Stimulated activated CD8-positive, alpha-beta memory T cell treated with anti-CD3 and anti-CD28 coated beads, Interleukin-4, amount 100 ng/mL, for 1 hour (primary cell): ENCODE measurements around the gene RPL35.
A peak's percentile ranks its signal among the peaks of the same experiment; 100 is the strongest.

Experiments used
- DNase-seq, 2 donors: peaks; one replicate each; pipeline ENCODE4 v3.0.0-alpha.2; 2020; ENCODE audit warnings: low read depth in 2 of 2, low spot score in 1 of 2

The RPL35 gene

GRCh38 chr9:124861342-124862229, at the start of gene RPL35, which contains the start of gene ARPC5L:
RPL35 (minus strand) TSS chr9:124861957; CDS start chr9:124861912, 45 bp downstream.
ARPC5L (plus strand) TSS chr9:124862130; CDS start chr9:124869291, 7,161 bp downstream.
- peak; percentile 82 to 92 for DNase-seq

GRCh38 chr9:124908098-124908497, 46.3 kb upstream of the RPL35 start:
- DNase-seq: no peak

DNA sequence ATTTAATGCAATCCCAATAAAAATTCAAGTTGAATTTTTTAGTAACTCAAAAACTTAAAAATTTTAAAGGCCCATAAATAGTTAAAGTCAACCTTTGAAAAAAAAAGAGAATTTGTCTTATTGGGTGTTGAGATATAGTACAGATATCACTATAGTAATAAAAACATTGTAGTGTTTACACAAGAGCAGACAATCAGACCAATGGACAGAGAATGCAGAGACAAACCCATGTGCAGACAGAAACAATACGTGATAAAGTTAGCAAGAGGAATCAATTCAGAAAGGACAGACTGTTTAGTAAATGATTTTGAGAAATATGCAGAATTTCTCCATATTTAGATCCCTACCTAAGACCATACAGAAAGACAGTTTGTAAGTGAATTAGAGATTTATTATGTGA, 45.2 kb upstream of the RPL35 start:
- no peak for DNase-seq

DNA sequence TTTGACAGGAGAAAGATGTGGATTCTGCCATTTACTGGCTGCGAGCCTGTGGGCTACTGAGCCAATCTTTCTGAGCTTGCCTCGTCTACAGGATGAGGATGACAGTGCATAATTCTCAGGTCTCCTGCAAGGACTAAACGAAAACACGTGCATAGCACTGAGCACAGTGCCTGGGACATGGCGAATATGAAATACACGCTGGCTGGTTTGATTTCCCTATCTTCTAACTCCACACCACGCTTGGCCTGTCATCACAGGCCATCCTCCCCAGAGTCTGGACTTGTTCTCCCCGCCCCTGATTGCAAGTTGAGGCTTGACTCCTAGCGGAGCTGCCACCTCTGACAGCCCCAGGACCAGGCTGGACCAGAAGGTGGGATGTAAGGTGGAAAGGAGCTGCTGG, 38.1 kb upstream of the RPL35 start:
- DNase-seq: no peak

DNA sequence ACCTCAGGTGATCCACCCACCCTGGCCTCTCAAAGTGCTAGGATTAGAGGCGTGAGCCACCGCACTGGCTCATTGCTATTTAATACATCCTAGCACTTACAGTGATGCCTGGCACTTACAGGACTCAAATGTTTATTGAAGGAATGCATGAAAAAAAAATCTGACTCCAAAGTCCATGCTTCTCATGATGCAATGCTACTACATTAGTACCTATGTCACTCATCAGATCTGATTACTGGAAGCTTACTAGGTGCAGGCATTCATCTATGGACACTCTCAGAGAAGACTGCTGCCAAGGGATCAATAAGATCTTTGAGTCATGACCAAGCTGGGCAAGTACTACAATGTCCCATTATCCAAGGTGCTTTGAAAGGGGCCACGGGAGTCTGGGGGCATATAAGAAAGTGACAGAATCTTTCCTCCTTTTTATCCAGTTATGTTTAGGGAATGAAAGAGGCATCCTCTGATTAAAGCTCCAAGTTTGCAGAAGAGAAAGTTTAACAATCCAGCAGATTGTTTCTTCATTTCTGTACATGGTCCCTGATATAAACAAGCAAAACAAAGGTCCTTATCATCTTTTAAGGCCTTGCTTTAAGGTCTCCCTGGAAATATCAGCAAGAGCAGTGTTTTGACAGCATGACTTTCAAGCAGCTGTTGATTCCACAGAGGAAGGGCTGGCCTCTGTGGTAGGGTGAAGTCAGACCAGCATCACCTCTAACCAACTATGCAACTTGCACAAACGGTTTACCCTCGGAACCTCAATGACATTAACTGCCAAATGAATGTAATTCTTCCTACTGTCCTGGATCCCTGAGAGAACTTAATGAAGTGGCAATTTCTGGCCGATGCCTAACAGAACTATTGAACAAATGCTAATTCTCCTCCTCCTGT, 36.1 kb upstream of the RPL35 start:
- DNase-seq: no peak

DNA sequence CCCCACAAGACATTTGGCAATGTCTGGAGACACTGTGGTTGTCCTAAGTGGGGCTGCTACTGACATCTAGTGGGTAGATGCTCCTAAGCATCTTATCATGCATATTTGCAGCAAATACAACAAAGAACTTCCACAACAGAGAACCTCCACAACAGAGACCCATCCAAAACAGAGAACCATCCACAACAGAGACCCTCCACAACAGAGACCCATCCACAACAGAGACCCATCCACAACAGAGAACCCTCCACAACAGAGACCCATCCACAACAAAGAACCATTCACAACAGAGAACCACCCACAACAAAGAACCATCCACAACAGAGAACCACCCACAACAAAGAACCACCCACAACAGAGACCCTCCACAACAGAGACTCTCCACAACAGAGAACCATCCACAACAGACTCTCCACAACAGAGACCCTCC, 33.0 kb upstream of the RPL35 start:
- DNase-seq: no peak

DNA sequence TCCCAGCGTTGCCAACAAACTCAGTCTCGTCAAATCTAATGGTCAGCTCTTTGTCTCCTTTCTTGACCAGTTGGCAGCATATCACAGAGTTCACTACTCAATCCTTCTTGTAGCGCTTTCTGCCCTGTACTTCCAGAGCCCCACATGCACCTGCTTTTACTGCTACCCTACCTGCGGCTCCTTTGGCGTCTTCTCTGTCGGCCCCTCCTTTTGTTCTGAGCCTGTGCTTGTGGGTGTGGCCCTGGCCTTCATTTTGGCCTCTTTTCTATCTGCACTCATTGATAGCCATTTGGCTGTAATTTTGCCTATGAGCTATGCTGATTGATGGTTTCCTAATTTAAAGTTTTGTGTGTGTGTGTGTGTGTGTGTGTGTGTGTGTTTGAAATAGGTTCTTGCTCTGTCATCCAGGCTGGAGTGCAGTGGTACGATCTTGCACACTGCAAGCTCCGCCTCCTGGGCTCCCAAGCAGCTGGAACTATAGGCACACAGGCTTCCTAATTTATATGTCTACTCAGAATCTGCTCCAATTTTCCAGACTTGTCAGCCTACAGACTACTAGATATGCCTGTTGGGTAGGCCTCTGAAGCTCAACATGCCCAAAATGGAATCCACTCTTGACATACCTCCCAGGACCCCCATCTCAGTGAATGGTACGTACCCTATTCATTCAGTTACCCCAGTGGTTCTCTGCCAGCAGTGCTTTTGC, 32.4 kb upstream of the RPL35 start:
- no peak for DNase-seq

GRCh38 chr9:124890179-124890578, 28.4 kb upstream of the RPL35 start:
- DNase-seq: no peak

GRCh38 chr9:124889006-124889405, 27.2 kb upstream of the RPL35 start:
- no peak for DNase-seq

- DNase-seq: no peak
These were observed 26.1 kb upstream of the RPL35 start for GRCh38 chr9:124887832-124888231.

DNA sequence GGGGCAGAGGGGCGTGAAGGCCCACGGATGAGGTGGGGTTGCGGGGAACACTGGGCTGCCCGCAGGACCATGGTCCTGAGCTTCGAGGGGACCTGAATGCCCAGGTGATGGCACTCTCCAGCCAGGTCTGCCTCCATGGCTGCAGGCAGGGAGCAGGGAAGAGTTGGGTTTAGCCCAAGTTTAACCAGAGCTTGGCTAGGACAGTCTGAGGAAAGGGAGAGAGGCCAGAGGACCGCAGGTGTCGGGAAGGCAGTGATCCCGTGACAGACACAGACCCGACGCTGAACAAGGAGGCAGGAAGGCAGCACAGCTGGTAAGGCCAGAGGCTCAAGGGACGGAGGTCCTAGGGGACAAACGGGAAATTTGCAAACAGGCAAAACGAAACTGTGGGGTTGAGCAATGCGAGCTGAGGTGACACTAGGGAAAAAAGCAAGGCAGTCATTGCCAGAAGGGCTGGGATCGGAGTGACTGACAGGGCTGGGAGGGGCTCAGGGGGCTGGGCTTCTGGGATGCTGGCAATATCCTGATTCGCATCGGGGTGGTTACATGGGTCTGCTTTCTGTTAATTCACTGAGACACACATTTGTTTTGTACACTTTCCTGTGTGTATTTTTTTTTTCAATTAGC, 25.2 kb upstream of the RPL35 start:
- no peak for DNase-seq

- no peak for DNase-seq
These were observed 24.7 kb upstream of the RPL35 start for GRCh38 chr9:124886461-124886860.

- DNase-seq: no peak
These were observed 23.8 kb upstream of the RPL35 start for GRCh38 chr9:124885551-124885950.

GRCh38 chr9:124884376-124884775, 22.6 kb upstream of the RPL35 start:
- no peak for DNase-seq

- DNase-seq: no peak
These were observed 20.5 kb upstream of the RPL35 start for GRCh38 chr9:124882231-124882630.

GRCh38 chr9:124881138-124881743, 19.5 kb upstream of the RPL35 start:
- DNase-seq: no peak

DNA sequence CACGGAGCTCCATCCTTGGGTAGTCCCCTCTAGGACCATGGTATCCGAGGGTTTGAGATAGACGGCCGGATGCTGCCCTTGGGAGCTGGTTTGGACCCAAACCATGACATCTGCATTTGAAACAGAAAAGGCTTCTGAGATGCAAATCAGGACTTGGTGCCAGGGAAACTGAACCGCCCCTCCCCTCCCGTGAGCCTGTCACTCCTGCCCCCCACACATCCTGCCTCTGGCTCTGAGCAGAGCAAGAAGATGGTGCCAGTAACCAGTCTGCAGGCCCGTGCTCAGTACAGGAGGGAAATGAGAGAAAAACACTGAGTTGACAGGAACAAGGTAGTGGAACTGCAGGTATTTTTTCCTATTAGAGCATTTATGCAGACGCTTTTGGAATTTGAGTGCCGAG, 18.7 kb upstream of the RPL35 start:
- no peak for DNase-seq

GRCh38 chr9:124879226-124879625, 17.5 kb upstream of the RPL35 start:
- no peak for DNase-seq

DNA sequence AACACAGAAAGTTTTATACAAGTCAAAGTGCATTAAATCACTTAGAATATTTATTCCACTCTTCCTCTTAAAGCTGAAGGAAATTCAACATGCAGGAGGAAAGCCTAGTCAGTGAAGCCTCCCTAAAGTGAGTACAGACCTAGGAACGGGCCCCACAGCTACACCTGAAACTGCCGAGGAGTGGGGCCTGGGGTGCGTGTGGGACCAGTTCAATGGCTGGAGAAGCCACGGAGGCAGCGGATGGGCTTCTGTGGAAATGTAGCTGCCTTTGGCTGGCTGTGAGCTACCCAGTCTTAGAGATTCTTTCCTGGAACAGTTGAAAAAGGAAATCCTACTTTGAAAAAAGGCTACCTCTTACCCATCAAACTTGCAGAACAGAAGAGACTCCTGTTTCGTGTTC, 16.8 kb upstream of the RPL35 start:
- DNase-seq: no peak

- DNase-seq: no peak
These were observed 16.3 kb upstream of the RPL35 start for GRCh38 chr9:124878021-124878420.
